ENCODE measurements around the gene BMP3.

The BMP3 gene

DNA sequence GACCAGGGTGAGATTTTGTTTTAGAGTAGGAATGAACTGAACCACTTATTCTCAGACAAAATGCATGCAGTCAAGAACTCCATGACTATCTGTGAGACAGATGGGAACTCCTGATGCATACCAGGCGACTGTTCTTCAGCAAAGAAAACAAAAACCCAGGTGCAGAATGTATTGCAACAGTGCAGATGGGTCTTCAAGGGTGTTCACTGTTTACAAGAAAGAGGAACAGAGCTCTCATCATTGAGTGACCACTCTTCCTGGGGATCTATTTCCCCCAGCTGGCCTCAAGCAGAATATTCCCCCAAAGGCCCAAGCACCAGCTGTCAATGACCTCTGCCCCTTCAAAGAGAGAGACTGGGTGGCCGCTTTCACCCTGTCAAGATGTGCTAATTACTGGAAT lies 39.7 kb upstream of the BMP3 start:
- Histone ChIP-seq H3K27ac (replicated peaks) (no peak overlapping the region), H3K4me3 (replicated peaks; ENCODE audit: insufficient read depth, low read length) (no peak overlapping the region), H3K27me3 (ENCODE audit: insufficient read depth, poor library complexity, severe bottlenecking) (no peaks in the 10 kb centered on the region)
- DNase-seq (ENCODE audit: low read depth in 1 of 2, low spot score in 1 of 2): no peak
- TF ChIP-seq GABPA (IDR thresholded peaks at IDR 0.05; ENCODE audit: low read depth) (no peak), SPI1 (IDR thresholded peaks at IDR 0.05; ENCODE audit: borderline replicate concordance, low read depth) (no peak), POLR2AphosphoS5 (IDR thresholded peaks at IDR 0.05; ENCODE audit: low read depth) (no peak)
- TF ChIP-seq, protein P1, sequence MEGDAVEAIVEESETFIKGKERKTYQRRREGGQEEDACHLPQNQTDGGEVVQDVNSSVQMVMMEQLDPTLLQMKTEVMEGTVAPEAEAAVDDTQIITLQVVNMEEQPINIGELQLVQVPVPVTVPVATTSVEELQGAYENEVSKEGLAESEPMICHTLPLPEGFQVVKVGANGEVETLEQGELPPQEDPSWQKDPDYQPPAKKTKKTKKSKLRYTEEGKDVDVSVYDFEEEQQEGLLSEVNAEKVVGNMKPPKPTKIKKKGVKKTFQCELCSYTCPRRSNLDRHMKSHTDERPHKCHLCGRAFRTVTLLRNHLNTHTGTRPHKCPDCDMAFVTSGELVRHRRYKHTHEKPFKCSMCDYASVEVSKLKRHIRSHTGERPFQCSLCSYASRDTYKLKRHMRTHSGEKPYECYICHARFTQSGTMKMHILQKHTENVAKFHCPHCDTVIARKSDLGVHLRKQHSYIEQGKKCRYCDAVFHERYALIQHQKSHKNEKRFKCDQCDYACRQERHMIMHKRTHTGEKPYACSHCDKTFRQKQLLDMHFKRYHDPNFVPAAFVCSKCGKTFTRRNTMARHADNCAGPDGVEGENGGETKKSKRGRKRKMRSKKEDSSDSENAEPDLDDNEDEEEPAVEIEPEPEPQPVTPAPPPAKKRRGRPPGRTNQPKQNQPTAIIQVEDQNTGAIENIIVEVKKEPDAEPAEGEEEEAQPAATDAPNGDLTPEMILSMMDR (IDR thresholded peaks at IDR 0.05; ENCODE audit: insufficient read depth, low read length): no peak
- TF ChIP-seq, protein P2, sequence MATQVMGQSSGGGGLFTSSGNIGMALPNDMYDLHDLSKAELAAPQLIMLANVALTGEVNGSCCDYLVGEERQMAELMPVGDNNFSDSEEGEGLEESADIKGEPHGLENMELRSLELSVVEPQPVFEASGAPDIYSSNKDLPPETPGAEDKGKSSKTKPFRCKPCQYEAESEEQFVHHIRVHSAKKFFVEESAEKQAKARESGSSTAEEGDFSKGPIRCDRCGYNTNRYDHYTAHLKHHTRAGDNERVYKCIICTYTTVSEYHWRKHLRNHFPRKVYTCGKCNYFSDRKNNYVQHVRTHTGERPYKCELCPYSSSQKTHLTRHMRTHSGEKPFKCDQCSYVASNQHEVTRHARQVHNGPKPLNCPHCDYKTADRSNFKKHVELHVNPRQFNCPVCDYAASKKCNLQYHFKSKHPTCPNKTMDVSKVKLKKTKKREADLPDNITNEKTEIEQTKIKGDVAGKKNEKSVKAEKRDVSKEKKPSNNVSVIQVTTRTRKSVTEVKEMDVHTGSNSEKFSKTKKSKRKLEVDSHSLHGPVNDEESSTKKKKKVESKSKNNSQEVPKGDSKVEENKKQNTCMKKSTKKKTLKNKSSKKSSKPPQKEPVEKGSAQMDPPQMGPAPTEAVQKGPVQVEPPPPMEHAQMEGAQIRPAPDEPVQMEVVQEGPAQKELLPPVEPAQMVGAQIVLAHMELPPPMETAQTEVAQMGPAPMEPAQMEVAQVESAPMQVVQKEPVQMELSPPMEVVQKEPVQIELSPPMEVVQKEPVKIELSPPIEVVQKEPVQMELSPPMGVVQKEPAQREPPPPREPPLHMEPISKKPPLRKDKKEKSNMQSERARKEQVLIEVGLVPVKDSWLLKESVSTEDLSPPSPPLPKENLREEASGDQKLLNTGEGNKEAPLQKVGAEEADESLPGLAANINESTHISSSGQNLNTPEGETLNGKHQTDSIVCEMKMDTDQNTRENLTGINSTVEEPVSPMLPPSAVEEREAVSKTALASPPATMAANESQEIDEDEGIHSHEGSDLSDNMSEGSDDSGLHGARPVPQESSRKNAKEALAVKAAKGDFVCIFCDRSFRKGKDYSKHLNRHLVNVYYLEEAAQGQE (IDR thresholded peaks at IDR 0.05; ENCODE audit: insufficient replicate concordance, low read depth): no peak

DNA sequence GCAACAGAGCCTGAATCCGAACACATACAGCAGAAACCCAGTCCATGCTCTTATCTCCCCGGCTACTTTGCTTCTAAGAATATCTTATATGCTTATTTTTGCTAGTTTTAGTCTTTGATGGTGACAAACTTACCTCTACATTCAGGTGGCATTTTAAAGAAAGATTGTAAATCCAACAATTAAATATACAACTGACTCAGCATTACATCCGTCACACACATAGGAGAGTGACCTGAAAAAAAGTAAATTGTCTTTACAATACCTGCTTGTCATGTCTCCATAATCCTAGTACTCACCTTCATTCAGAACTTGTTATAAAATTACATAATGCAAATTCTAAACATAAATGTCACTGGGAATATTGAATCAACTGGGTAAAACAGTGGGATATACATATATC lies 30.6 kb upstream of the BMP3 start:
- no peak overlapping the region for H3K4me3 ChIP-seq (replicated peaks; ENCODE audit: insufficient read depth, low read length)
- TF ChIP-seq, protein P1 (IDR thresholded peaks at IDR 0.05; ENCODE audit: insufficient read depth, low read length): no peak
- TF ChIP-seq GABPA (IDR thresholded peaks at IDR 0.05; ENCODE audit: low read depth) (no peak), SPI1 (IDR thresholded peaks at IDR 0.05; ENCODE audit: borderline replicate concordance, low read depth) (no peak)
- DNase-seq (ENCODE audit: low read depth in 1 of 2, low spot score in 1 of 2): no peak
- no peak overlapping the region for H3K27ac ChIP-seq (replicated peaks)
- H3K27me3 ChIP-seq (ENCODE audit: insufficient read depth, poor library complexity, severe bottlenecking): peaks cover under 1% of the 10 kb centered on the region

DNA sequence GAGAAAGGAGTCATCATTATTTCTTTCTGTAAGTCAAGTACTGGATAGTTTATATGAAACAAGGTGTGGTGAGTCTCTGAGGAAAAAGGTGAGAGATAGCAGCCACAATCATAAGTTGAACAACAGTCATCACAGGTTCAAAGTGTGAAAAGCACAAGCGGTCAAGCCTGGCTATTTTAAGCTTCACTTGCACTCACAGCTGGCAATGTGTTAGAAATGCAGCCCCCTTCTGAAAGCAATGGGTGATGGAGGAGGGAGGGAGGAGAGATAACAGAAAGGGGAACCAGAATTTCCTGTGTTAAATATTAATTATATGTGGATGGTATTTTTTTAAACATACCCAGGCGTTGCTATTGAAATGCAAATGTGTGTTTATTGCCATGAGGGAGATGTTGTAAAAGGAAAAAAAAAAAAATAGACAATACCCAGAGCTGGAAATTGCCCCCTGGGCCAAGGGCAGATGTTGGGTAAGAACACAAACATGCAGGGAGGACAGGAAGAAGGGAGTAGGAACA lies 26.9 kb upstream of the BMP3 start:
- Histone ChIP-seq H3K4me3 (replicated peaks; ENCODE audit: insufficient read depth, low read length) (no peak overlapping the region), H3K27me3 (ENCODE audit: insufficient read depth, poor library complexity, severe bottlenecking) (peaks cover 3% of the 10 kb centered on the region), H3K27ac (replicated peaks) (no peak overlapping the region)
- TF ChIP-seq, protein P1 (IDR thresholded peaks at IDR 0.05; ENCODE audit: insufficient read depth, low read length): no peak
- TF ChIP-seq, protein P2 (IDR thresholded peaks at IDR 0.05; ENCODE audit: insufficient replicate concordance, low read depth): no peak
- TF ChIP-seq GABPA (IDR thresholded peaks at IDR 0.05; ENCODE audit: low read depth): no peak
- no peak for TF ChIP-seq SPI1 (IDR thresholded peaks at IDR 0.05; ENCODE audit: borderline replicate concordance, low read depth)
- TF ChIP-seq POLR2AphosphoS5 (IDR thresholded peaks at IDR 0.05; ENCODE audit: low read depth): no peak
- DNase-seq (ENCODE audit: low read depth in 1 of 2, low spot score in 1 of 2): no peak

DNA sequence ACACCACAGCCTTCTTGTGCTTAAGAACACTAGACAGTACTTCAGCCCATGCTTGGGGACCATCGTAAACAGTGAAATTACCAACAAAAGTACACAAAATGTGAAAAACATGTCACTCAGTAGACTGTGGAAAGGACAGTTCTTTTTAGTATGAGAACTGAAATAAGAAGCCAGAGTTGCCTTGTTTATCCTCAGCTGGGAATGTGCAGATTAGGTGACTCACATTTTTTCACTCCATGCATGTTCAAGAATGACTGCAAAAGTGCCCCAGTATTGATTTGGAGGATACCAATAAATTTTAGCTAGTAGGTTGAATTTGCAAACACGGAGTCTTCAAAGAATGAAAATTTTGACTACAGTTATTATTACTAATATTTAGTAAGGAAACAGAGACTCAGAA lies 23.1 kb upstream of the BMP3 start:
- peaks cover 3% of the 10 kb centered on the region for H3K27me3 ChIP-seq (ENCODE audit: insufficient read depth, poor library complexity, severe bottlenecking)
- H3K27ac ChIP-seq (replicated peaks): no peak overlapping the region

More for the DNA sequence above, 23.1 kb upstream of the BMP3 start:
- no peak overlapping the region for H3K4me3 ChIP-seq (replicated peaks; ENCODE audit: insufficient read depth, low read length)
- TF ChIP-seq, protein P2 (IDR thresholded peaks at IDR 0.05; ENCODE audit: insufficient replicate concordance, low read depth): no peak
- TF ChIP-seq POLR2AphosphoS5 (IDR thresholded peaks at IDR 0.05; ENCODE audit: low read depth): no peak
- TF ChIP-seq SPI1 (IDR thresholded peaks at IDR 0.05; ENCODE audit: borderline replicate concordance, low read depth): no peak
- TF ChIP-seq GABPA (IDR thresholded peaks at IDR 0.05; ENCODE audit: low read depth): no peak
- TF ChIP-seq, protein P1 (IDR thresholded peaks at IDR 0.05; ENCODE audit: insufficient read depth, low read length): no peak
- no peak for DNase-seq (ENCODE audit: low read depth in 1 of 2, low spot score in 1 of 2)

Measured in HL-60 (cell line).